NAMALWA (cell line): ENCODE results near the gene RBM43.
"Not testable (repeated sequence)": the region's sequence is repeated elsewhere in the genome, so short reads cannot be mapped to it uniquely, and the experiment has no call there.

ENCODE experiments used
- DNase-seq: peaks from one replicate; pipeline ENCODE4 v3.0.0-alpha.2; 2015; ENCODE audit warnings: low spot score

Gene RBM43

GRCh38 chr2:151261231-151261976 lies at the start of gene RBM43:
TSS of gene RBM43 (minus strand) at chr2:151261863. CDS start at chr2:151261727, 136 bp downstream.
- peak; percentile 90 for DNase-seq

GRCh38 chr2:151310313-151310712 lies 48.6 kb upstream of the RBM43 start:
- not testable (repeated sequence) for DNase-seq

GRCh38 chr2:151306621-151307020 lies 45.0 kb upstream of the RBM43 start:
- no peak for DNase-seq

GRCh38 chr2:151305129-151305691 lies 43.5 kb upstream of the RBM43 start:
- DNase-seq: no peak

GRCh38 chr2:151302879-151303278 lies 41.2 kb upstream of the RBM43 start:
- no peak for DNase-seq

GRCh38 chr2:151302404-151302803 lies 40.7 kb upstream of the RBM43 start:
- no peak for DNase-seq

GRCh38 chr2:151299920-151300539 lies 38.4 kb upstream of the RBM43 start:
- no peak for DNase-seq

- peak; percentile 45 for DNase-seq
These were observed 36.2 kb upstream of the RBM43 start for GRCh38 chr2:151297882-151298281.

GRCh38 chr2:151295926-151296325 lies 34.3 kb upstream of the RBM43 start:
- not testable (repeated sequence) for DNase-seq

- no peak for DNase-seq
These were observed 30.9 kb upstream of the RBM43 start for GRCh38 chr2:151292546-151292945.

GRCh38 chr2:151292141-151292540 lies 30.5 kb upstream of the RBM43 start:
- no peak for DNase-seq

- no peak for DNase-seq
These were observed 29.6 kb upstream of the RBM43 start for GRCh38 chr2:151291224-151291623.

- no peak for DNase-seq
These were observed 28.6 kb upstream of the RBM43 start for GRCh38 chr2:151289972-151290866.

GRCh38 chr2:151287513-151288250 lies 26.0 kb upstream of the RBM43 start:
- no peak for DNase-seq

- no peak for DNase-seq
These were observed 20.7 kb upstream of the RBM43 start for GRCh38 chr2:151282401-151282800.

- DNase-seq: no peak
These were observed 18.6 kb upstream of the RBM43 start for GRCh38 chr2:151280271-151280670.

GRCh38 chr2:151278487-151278886 lies 16.8 kb upstream of the RBM43 start:
- DNase-seq: no peak

GRCh38 chr2:151277067-151277466 lies 15.4 kb upstream of the RBM43 start:
- no peak for DNase-seq

GRCh38 chr2:151275291-151275690 lies 13.6 kb upstream of the RBM43 start:
- DNase-seq: no peak

- DNase-seq: no peak
These were observed 10.2 kb upstream of the RBM43 start for GRCh38 chr2:151271824-151272223.

GRCh38 chr2:151269798-151270568 lies 8.3 kb upstream of the RBM43 start:
- no peak for DNase-seq
